HG03103 (cell line): ENCODE results near the gene TNRC6B.

Experiments
- ATAC-seq: cut with Tn5 transposase; IDR thresholded peaks from one replicate; pipeline ENCODE4 v1.9.1; 2021; ENCODE audit warnings: low read depth; ENCODE audit not compliant: unreplicated experiment

The TNRC6B gene

GRCh38 chr22:40320687-40321086, 143.0 kb downstream of the TNRC6B start:
- no peak for ATAC-seq

DNA sequence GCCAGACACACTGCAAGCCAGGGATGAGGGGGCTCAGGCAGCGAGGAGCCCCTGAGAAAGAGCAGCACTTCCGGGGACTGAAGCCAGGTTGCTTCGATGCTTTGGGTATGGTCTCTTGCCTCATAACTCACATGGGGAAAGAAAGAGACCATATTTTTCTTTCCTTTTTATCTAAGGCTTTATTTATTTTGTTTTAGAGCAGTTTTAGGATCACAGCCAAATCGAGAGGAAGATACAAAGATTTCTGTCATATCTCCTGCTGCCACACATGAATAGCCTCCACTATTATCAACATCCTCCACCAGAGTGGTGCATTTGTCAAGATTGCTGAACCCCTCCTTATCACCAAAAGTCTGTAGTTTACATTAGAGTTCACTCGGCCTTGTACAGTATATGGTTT, 144.3 kb downstream of the TNRC6B start:
- ATAC-seq: no peak

GRCh38 chr22:40322818-40323447, 145.2 kb downstream of the TNRC6B start:
- ATAC-seq: no peak

DNA sequence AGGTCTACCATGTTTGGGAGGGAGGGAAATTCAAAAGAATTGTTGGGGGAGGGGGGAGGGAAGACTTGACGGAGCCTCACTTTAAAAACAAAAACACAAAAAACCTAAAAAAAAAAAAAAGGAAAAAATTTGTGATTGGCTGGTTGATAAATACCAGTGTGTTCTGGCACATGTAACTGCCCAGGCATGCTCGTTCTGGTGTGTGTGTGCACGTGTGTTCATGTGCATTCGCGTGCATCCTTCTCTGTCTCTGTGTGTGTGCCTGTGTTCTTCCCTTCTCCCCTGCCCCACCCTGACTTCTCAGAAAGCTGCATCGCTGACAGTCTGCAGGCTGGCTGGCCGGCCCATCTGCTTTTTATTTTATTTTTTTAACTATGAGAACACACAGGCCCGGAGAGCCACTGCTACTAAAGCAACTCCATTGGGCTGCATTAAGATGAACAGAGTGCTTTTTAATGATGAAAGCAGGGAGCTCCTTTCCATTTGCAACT, 146.0 kb downstream of the TNRC6B start:
- no peak for ATAC-seq

DNA sequence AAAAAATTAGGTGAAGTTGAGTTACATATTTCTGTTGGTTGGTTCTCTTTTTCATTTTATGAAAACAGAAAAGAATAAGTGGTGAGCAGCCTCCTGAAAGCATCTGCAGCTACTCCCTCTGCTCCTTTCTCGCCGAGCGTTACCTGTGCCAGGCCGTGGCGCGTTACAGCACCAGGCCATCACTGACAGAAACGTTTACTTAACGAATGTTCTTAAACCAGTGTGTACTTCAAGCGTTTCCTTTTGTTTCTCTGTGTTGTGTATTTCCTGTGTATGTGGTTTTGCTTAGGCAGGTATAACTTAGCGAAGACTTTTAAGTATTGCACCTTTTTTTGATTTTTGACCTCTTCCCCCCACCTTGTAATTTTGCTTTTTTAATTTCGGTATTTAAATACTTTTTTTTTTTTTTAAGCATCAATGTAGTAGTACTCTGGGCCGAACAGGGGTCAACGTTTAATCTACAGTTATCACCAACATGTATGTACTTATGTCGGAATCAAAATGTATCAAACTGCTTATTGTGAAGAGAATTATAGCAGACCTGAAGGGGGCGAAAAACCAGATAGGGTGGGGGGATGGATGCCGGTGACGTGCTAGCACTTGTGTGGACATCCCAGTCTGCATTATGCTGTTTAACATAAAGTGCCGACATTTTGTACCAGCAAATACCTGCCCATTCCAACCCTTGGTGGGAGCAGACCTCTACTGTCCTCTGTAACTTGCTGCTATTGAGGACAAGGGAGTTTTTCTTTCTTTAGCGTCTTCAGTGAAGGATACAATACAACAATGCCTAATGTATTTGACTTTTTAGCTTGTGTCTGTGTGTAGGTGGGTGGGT, 147.0 kb downstream of the TNRC6B start:
- ATAC-seq: no peak

DNA sequence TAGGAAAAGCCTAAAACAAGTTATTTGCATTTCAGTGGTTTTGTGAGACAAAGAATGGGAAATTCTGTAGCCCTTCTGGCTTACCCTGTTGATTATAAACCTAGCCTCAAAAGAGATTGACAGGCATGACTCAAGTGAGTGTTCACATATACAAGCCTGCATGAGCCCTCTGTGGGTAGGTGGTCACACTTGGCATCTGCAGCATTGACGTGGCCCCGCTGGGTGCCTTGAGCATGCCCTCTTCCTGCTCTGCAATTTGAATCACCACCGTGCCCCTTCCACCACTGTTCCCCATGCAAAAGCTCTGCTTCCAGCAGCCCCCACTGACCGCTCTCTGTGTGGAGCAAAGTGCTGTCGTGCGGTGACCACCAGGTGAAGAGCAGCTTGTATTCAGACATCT, 147.6 kb downstream of the TNRC6B start:
- ATAC-seq: no peak

DNA sequence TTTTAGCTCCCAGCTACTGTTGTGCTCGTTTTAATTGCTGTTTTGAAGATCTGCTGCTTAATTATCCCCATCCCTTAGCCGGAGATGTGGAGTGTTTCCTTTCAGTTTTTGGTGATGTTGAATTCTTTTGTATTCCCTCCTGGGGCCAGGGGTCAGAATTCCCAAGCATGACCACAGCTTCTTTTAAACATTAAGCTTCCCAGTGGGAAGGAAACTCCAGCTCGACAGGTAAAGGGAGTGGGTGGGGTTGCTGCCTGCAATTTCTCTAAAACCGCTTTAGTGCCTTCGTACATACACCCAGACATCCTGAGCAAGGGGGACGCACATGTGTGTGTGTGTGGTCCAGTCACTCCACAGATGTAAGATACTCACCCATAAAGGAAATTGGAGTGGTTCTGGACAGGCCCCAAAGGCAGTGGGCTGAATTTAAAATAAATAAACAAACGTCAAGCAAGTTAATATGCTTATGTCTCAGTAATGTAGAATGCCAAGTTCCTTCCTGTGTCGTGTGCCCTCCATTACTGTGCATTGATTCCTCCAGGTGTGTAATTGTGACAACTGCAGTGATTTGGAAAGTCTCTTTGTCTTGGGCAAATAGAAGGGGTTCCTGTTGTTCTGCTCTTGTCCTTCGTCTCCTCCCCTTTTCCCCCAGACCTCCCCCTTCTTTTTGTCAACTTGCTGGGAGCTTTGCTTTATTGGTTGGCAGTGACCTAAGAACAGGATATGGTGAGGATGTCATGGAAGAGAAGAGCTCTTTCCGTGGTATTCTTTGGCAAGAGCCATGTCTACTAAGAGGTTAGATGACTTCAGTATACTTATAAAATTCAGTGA, 149.4 kb downstream of the TNRC6B start:
- ATAC-seq: no peak

- ATAC-seq: no peak
Measured at GRCh38 chr22:40328546-40329456, 151.1 kb downstream of the TNRC6B start.

DNA sequence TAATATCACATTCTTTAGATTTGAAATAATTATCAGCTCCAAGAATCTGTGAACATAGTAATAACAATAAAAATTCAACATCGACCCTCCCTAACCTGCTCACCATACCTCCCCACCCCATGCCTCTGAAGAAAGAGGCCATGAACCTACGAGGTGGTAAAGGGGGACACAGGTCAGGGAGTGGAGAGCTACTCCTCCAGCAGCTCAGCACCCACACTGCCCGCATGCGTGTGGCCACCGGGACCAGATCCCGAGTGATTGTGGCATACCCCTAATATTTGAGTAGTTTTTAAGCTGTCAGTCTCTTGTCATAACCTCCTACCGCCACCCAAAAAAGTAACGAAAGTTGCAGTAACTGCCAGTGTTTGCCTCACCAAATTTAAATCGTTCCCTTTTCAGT, 151.7 kb downstream of the TNRC6B start:
- no peak for ATAC-seq

GRCh38 chr22:40330086-40330485, 152.4 kb downstream of the TNRC6B start:
- ATAC-seq: no peak

- no peak for ATAC-seq
Measured at GRCh38 chr22:40330615-40331014, 152.9 kb downstream of the TNRC6B start.

- ATAC-seq: no peak
Measured at GRCh38 chr22:40331706-40332105, 154.0 kb downstream of the TNRC6B start.

DNA sequence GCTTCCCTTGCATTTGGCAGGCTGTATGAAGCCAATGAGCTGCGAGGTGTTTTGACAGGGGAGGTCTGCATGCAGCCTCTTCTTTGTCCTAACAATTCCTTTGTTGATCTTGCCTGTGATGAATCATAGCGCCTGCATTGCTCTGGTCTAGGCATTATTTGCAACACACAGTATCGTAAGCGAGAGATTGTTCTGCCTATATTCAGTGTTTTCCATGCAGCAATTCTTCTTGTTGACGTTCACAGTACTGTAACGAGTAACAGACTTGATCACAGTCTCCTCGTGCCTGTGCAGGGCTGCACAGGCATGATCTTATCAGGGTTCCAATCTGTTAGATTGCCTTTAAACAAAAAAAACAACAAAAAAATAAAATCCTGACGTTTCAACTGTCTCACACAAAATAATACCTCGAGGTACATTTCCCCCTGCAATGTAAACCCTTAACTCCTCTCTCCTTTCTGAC, 154.6 kb downstream of the TNRC6B start:
- no peak for ATAC-seq

GRCh38 chr22:40334060-40334459, 156.3 kb downstream of the TNRC6B start:
- ATAC-seq: no peak

DNA sequence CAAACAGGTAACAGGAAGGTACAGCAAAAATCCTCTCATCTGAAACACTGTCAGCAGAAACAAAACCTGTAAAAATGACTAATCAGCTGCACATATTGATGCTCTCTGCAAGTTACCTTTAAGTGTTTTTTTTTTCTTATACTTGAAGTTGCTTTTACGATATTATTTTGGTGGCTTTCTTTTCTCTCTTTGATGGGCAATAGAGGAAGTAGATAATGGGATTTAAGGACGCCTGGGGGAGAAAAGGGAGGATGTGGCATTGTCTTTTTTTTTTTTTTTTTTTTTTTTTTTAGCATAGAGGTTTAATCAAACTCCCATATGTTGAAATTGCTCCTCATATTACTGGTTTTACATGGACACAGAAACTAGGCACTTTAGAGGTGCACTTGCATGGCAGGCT, 157.2 kb downstream of the TNRC6B start:
- ATAC-seq: no peak

- ATAC-seq: no peak
Measured at GRCh38 chr22:40335358-40335757, 157.6 kb downstream of the TNRC6B start.

GRCh38 chr22:40340044-40340443, 162.3 kb downstream of the TNRC6B start:
- no peak for ATAC-seq

DNA sequence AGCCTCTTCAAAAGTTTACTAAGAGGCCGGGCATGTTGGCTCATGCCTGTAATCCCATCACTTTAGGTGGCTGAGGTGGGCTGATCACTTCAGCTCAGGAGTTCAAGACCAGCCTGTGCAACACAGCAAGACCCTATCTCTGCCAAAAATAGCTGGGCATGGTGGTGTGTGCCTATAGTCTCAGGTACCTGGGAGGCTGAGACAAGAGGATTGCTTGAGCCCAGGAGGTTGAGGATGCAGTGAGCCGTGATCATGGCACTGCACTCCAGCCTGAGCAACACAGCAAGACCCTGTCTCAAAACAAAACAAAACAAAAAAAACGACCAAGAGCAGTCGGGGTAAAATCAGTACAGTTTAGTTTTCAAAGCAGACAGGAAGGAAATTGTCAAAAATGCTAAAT, 163.9 kb downstream of the TNRC6B start:
- ATAC-seq: no peak

DNA sequence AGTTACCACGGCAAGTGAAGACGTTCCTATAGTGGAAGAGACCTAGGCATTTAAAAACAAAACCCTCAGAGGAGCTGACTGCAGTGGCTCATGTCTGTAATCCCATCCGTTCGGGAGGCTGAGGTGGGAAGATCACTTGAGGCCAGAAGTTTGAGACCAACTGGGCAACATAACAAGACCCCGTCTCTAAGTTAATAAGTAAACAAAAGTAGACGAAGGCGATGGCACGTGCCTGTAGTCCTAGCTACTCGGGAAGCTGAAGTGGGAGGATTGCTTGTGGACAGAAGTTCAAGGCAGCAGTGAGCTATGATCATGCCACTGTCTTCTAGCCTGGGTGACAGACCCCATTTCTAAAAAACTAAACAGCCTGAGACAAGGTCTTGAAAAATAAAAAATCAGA, 164.8 kb downstream of the TNRC6B start:
- ATAC-seq: no peak

DNA sequence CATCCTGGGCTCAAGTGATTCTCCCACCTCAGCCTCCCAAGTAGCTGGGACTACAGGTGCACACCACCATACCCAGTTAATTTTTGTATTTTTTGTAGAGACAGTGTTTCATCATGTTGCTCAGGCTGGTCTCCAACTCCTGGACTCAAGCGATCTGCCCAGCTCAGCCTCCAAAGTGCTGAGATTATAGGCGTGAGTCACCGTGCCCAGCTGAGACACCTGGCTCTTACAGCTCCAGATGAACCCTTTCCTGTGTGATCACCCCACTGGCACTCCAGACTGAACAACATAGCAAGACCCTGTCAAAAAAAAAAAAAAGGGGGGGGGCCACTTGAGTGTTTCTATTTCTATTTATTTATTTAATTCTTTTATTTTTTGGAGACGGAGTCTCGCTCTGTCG, 167.5 kb downstream of the TNRC6B start:
- no peak for ATAC-seq
